GM18520 (cell line): ENCODE measurements around the gene GART.
"Not testable (repeated sequence)": the region's sequence is repeated elsewhere in the genome, so short reads cannot be mapped to it uniquely, and the experiment has no call there.

Experiments used
- ATAC-seq: cut with Tn5 transposase; IDR thresholded peaks from one replicate; pipeline ENCODE4 v1.9.1; 2021; ENCODE audit not compliant: unreplicated experiment

The GART gene

GRCh38 chr21:33541756-33542639 is at the start of gene GART:
Gene GART, minus strand, starts transcription at chr21:33542117. Its CDS starts 2,802 bp downstream, at chr21:33539315.
- ATAC-seq = peak; percentile 33

GRCh38 chr21:33588485-33589335 is 46.8 kb upstream of the GART start, which contains the start of gene DONSON:
Gene DONSON, minus strand, starts transcription at chr21:33588684. Its CDS starts 43 bp downstream, at chr21:33588641.
- ATAC-seq = peak; percentile 90

- ATAC-seq = peak; percentile 4
Observed at GRCh38 chr21:33587792-33588484, 46.0 kb upstream of the GART start.

- ATAC-seq = no peak
Observed at GRCh38 chr21:33586927-33587326, 45.0 kb upstream of the GART start.

GRCh38 chr21:33584455-33584854 is 42.5 kb upstream of the GART start:
- ATAC-seq = no peak

- no peak for ATAC-seq
Observed at GRCh38 chr21:33578959-33579542, 37.1 kb upstream of the GART start.

- no peak for ATAC-seq
Observed at GRCh38 chr21:33578214-33578613, 36.3 kb upstream of the GART start.

GRCh38 chr21:33576741-33577141 is 34.8 kb upstream of the GART start:
- ATAC-seq = not testable (repeated sequence)

GRCh38 chr21:33572350-33572749 is 30.4 kb upstream of the GART start:
- ATAC-seq = no peak

GRCh38 chr21:33569991-33570390 is 28.1 kb upstream of the GART start:
- no peak for ATAC-seq

- no peak for ATAC-seq
Observed at GRCh38 chr21:33568448-33568847, 26.5 kb upstream of the GART start.

- ATAC-seq = no peak
Observed at GRCh38 chr21:33567914-33568313, 26.0 kb upstream of the GART start.

GRCh38 chr21:33566514-33566913 is 24.6 kb upstream of the GART start:
- no peak for ATAC-seq

- ATAC-seq = no peak
Observed at GRCh38 chr21:33562389-33562788, 20.5 kb upstream of the GART start.

GRCh38 chr21:33561373-33561772 is 19.5 kb upstream of the GART start:
- no peak for ATAC-seq

GRCh38 chr21:33560965-33561364 is 19.0 kb upstream of the GART start:
- no peak for ATAC-seq

- no peak for ATAC-seq
Observed at GRCh38 chr21:33559813-33560212, 17.9 kb upstream of the GART start.

GRCh38 chr21:33558777-33559421 is 17.0 kb upstream of the GART start:
- ATAC-seq = no peak

GRCh38 chr21:33557447-33557846 is 15.5 kb upstream of the GART start:
- ATAC-seq = no peak

- ATAC-seq = no peak
Observed at GRCh38 chr21:33554982-33555344, 13.0 kb upstream of the GART start.
